ENCODE results near the gene USF2. TPM values are rescaled to one million over a fixed set of nuclear protein-coding genes. Genes with fewer than 3 reads are reported as not detected.

The USF2 gene
- total RNA-seq (2022; extraction: Qiagen RNA extraction) = 112 to 163 TPM (median 159 TPM) in 5 replicates

GRCh38 chr19:35268536-35269437, at the start of gene USF2:
TSS of gene USF2 (plus strand) at chr19:35268962. CDS start at chr19:35269102, 140 bp downstream.

GRCh38 chr19:35228177-35228930, 40.4 kb upstream of the USF2 start, which contains the start of gene FAM187B:
TSS of gene FAM187B (minus strand) at chr19:35228739. CDS start at chr19:35228680, 59 bp downstream.

GRCh38 chr19:35248310-35249145, 20.2 kb upstream of the USF2 start, which contains the start of gene LSR:
TSS of gene LSR (plus strand) at chr19:35249002. CDS start at chr19:35249023, 21 bp downstream.

GRCh38 chr19:35291916-35292315, 23.2 kb downstream of the USF2 start, which contains the start of gene MAG:
TSS of gene MAG (plus strand) at chr19:35292161. CDS start at chr19:35295409, 3,248 bp downstream.

GRCh38 chr19:35328851-35329285, 60.1 kb downstream of the USF2 start, which contains the start of gene CD22:
TSS of gene CD22 (plus strand) at chr19:35329187. CDS start at chr19:35332041, 2,854 bp downstream.

Other genes starting within 250 kb of the USF2 start
- 13.1 to 20.9 TPM (median 19.9 TPM) in 5 replicates for gene SCN1B, start 238.5 kb upstream of the USF2 start, total RNA-seq (2022; extraction: Qiagen RNA extraction)
- gene HPN, start 227.2 kb upstream of the USF2 start, total RNA-seq (2022; extraction: Qiagen RNA extraction) = 0.05 to 0.09 TPM (median 0.07 TPM) in 5 replicates
- gene FXYD3, start 153.1 kb upstream of the USF2 start, total RNA-seq (2022; extraction: Qiagen RNA extraction) = 0.10 to 0.24 TPM (median 0.12 TPM) in 4 of 5 replicates, not detected in the other
- 0.08 to 0.22 TPM (median 0.16 TPM) in 5 replicates for gene LGI4, start 133.9 kb upstream of the USF2 start, total RNA-seq (2022; extraction: Qiagen RNA extraction)
- 0.08 to 0.45 TPM (median 0.30 TPM) in 5 replicates for gene FXYD1, start 130.1 kb upstream of the USF2 start, total RNA-seq (2022; extraction: Qiagen RNA extraction)
- 0.12 to 0.42 TPM (median 0.23 TPM) in 4 of 5 replicates, not detected in the other for gene FXYD7, start 125.7 kb upstream of the USF2 start, total RNA-seq (2022; extraction: Qiagen RNA extraction)
- 199 to 233 TPM (median 227 TPM) in 5 replicates for gene FXYD5, start 114.2 kb upstream of the USF2 start, total RNA-seq (2022; extraction: Qiagen RNA extraction)
- not detected in 5 replicates for gene FAM187B, start 40.2 kb upstream of the USF2 start, total RNA-seq (2022; extraction: Qiagen RNA extraction)
- 7.1 to 11.5 TPM (median 10.2 TPM) in 5 replicates for gene LSR, start 20.0 kb upstream of the USF2 start, total RNA-seq (2022; extraction: Qiagen RNA extraction)
- gene HAMP, start 13.6 kb downstream of the USF2 start, total RNA-seq (2022; extraction: Qiagen RNA extraction) = 0.24 TPM in 1 of 5 replicates, not detected in the others
- gene MAG, start 23.2 kb downstream of the USF2 start, total RNA-seq (2022; extraction: Qiagen RNA extraction) = 0.12 TPM in 1 of 5 replicates, not detected in the others
- gene CD22, start 60.2 kb downstream of the USF2 start, total RNA-seq (2022; extraction: Qiagen RNA extraction) = 0.92 to 1.4 TPM (median 0.99 TPM) in 5 replicates
- gene FFAR1, start 78.9 kb downstream of the USF2 start, total RNA-seq (2022; extraction: Qiagen RNA extraction) = 0.05 TPM in 1 of 5 replicates, not detected in the others
- gene FFAR3, start 89.5 kb downstream of the USF2 start, total RNA-seq (2022; extraction: Qiagen RNA extraction) = not detected in 5 replicates
- not detected in 5 replicates for gene GPR42, start 102.1 kb downstream of the USF2 start, total RNA-seq (2022; extraction: Qiagen RNA extraction)
- 0.03 TPM in 1 of 5 replicates, not detected in the others for gene FFAR2, start 179.3 kb downstream of the USF2 start, total RNA-seq (2022; extraction: Qiagen RNA extraction)
- gene KRTDAP, start 221.5 kb downstream of the USF2 start, total RNA-seq (2022; extraction: Qiagen RNA extraction) = not detected in 5 replicates
- 34.1 to 42.4 TPM (median 35.8 TPM) in 5 replicates for gene DMKN, start 244.7 kb downstream of the USF2 start, total RNA-seq (2022; extraction: Qiagen RNA extraction)